ENCODE data around the gene NCOA3. TPM values are rescaled to one million over a fixed set of nuclear protein-coding genes. Genes with fewer than 3 reads are reported as not detected.

Gene NCOA3
- total RNA-seq, 1 experiment from 2014 or later: 25.9 TPM

- Histone ChIP-seq H3K4me1 (ENCODE audit: control insufficient read depth in 1 of 2, insufficient read depth in 2 of 2, low read length in 2 of 2) (peaks cover 28 to 36% of the 10 kb centered on the region in 2 experiments), H2AFZ (ENCODE audit: low read depth, low read length, poor library complexity, severe bottlenecking) (no peak overlapping the region), H3K9ac (ENCODE audit: low read length) (no peak overlapping the region), H3K9me3 (ENCODE audit: control insufficient read depth in 1 of 2, insufficient read depth in 1 of 2, low read depth in 1 of 2, low read length in 2 of 2) (no peaks in the 10 kb centered on the region), H3K9me2 (ENCODE audit: insufficient read depth) (no peaks in the 10 kb centered on the region), H3K27me3 (ENCODE audit: insufficient read depth, low read length) (no peaks in the 10 kb centered on the region), H3K36me3 (ENCODE audit: control insufficient read depth in 1 of 2, insufficient read depth in 2 of 2, low read length in 2 of 2) (no peaks in the 10 kb centered on the region), H3K4me2 (ENCODE audit: low read length) (no peak overlapping the region), H3K79me2 (ENCODE audit: insufficient read depth, low read length) (peaks cover 6% of the 10 kb centered on the region), H4K20me1 (ENCODE audit: insufficient read depth) (no peaks in the 10 kb centered on the region), H3K4me3 (replicated peaks in 1 of 2; ENCODE audit: low read depth in 1 of 2, low read length in 2 of 2) (no peak overlapping the region), H3K27ac (ENCODE audit: low read depth, low read length) (no peak overlapping the region)
- CTCF ChIA-PET: no interaction called here
- BruUV-seq (replicated peaks): no TSS peak
- no peak for ATAC-seq
- intact Hi-C loops (cut with micrococcal nuclease): no loop called here
- no peak for DNase-seq (ENCODE audit: low read depth, low spot score)
- TF ChIP-seq ZNF274 (IDR thresholded peaks at IDR 0.05; ENCODE audit: low read depth, low read length) (no peak), EZH2 (IDR thresholded peaks at IDR 0.05) (no peak), POLR2A (IDR thresholded peaks at IDR 0.05; ENCODE audit: borderline replicate concordance, extremely low read depth, insufficient read depth, insufficient read length) (no peak), POLR2AphosphoS5 (IDR thresholded peaks at IDR 0.05; ENCODE audit: low read depth, low read length) (no peak), CEBPB (IDR thresholded peaks at IDR 0.05; ENCODE audit: low read depth) (no peak), SRF (IDR thresholded peaks at IDR 0.05; ENCODE audit: low read depth) (no peak), CTCF (IDR thresholded peaks at IDR 0.05 in 2 of 3, conservative IDR thresholded peaks at IDR 0.05 in 1 of 3; ENCODE audit: borderline replicate concordance in 1 of 3, insufficient read depth in 1 of 3, low read depth in 2 of 3, low read length in 2 of 3) (no peak), JUND (IDR thresholded peaks at IDR 0.05) (no peak)
- TF ChIP-seq, protein P1, sequence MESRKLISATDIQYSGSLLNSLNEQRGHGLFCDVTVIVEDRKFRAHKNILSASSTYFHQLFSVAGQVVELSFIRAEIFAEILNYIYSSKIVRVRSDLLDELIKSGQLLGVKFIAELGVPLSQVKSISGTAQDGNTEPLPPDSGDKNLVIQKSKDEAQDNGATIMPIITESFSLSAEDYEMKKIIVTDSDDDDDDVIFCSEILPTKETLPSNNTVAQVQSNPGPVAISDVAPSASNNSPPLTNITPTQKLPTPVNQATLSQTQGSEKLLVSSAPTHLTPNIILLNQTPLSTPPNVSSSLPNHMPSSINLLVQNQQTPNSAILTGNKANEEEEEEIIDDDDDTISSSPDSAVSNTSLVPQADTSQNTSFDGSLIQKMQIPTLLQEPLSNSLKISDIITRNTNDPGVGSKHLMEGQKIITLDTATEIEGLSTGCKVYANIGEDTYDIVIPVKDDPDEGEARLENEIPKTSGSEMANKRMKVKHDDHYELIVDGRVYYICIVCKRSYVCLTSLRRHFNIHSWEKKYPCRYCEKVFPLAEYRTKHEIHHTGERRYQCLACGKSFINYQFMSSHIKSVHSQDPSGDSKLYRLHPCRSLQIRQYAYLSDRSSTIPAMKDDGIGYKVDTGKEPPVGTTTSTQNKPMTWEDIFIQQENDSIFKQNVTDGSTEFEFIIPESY (IDR thresholded peaks at IDR 0.05; ENCODE audit: extremely low read depth, insufficient replicate concordance, low read length): no peak
- RAD21 ChIA-PET (ENCODE audit: low non-redundant PET in 1 of 2, low total read pairs in 2 of 2, uncharacterized antibody in 2 of 2, unreplicated experiment in 2 of 2): no interaction called here
- POLR2A ChIA-PET: no interaction called here
These were observed 83.5 kb downstream of the NCOA3 start for GRCh38 chr20:47585087-47585747.

Data from HCT116 (cell line).